Measurements from ENCODE around the gene GBP7.
"Not testable (repeated sequence)": the region's sequence is repeated elsewhere in the genome, so short reads cannot be mapped to it uniquely, and the experiment has no call there.

The GBP7 gene

DNA sequence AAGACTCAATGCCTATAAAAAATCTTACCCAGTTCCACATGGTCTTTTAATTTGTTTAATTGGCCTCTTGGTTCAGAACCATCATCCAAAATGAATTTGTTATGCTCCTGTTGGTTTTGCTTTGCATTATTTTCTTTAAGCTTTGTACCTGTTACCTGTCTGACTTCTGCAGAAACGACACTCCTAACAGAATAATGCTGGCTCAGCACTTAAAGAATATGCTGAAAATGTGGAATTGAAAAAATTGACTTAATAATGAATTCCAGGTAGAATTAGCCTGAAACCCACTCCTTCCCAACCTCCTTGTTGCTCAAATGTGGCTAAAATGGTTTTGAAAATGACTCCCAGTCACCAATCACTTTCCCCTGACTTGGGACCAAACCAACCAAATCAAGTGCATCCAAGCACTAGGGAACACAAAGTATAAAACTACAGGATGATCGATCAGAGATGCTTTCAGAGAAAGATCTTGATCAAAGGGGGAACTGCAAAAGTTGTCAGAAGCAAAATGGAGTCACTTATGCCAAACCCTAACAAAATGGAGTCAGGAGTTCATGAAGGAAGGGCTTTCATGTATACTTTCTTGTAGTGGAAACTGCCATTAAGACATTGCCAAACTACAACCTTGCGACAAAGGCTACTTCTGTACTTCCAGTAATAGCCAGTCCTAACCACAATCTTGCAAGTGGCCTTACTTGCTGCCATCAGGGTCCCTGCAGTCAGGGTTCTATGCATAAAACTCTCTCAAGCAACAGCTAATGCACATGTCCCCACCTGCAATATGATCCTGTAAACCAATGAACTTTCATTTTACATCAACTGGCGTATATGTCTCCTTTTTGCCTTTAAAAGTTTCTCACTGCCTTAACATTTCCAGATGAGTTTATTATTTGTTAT, 5.4 kb downstream of the GBP7 start:
- no peak for DNase-seq (ENCODE audit: low spot score)

- DNase-seq (ENCODE audit: low spot score), result no peak
Observed at GRCh38 chr1:89169166-89169565, 6.6 kb downstream of the GBP7 start.

DNA sequence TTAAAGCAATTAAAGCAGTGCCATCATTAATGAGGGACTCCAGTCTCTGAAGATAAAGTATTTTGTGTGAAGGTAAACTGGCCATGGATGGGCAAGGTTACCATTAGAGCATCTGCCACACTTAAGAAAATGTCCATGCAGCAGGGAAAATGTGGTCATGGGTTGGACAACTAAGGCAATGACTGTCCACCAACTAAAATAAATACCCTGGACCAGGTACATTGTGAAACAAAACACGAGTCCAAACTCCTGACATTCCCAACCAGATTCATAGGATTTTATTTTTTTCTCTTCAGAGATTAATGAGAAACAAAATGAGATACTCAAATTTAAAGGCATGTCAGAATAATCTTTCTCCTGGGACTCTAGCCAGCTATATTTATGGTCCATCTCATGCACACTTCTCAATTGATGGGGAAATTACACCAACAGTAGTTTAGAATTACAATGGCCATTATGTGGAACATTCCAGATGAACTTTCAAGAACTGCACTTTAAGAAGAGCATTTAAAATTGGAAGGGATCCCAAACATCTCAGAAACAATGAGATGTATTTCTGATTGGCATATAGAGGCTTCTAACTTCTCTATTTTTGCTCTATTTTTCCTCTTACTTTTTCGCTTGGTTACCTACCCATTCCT, 8.1 kb downstream of the GBP7 start:
- DNase-seq (ENCODE audit: low spot score), result no peak

- DNase-seq (ENCODE audit: low spot score), result no peak
Observed at GRCh38 chr1:89166705-89167104, 9.1 kb downstream of the GBP7 start.

- DNase-seq (ENCODE audit: low spot score), result no peak
Observed at GRCh38 chr1:89165811-89166210, 10.0 kb downstream of the GBP7 start.

- no peak for DNase-seq (ENCODE audit: low spot score)
Observed at GRCh38 chr1:89151047-89151446, 24.8 kb downstream of the GBP7 start.

DNA sequence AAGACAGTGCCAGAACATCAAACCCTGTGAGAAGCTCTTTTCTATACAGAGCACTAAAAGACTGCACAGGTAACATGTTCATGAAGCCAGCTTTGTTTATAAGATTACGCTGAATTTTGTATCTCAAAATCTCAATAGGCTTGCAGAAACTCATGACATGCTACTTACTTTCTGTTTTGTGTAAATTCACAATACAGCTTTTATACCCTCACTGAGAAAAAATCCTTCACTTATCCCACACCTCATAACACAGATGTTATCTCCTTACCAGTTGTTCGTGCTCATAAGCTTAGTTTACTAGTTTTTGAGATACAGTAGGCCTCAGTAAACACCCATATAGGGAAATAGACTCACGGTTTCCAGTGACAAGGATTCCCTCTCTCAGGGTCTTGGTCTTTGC, 25.8 kb downstream of the GBP7 start:
- no peak for DNase-seq (ENCODE audit: low spot score)

DNA sequence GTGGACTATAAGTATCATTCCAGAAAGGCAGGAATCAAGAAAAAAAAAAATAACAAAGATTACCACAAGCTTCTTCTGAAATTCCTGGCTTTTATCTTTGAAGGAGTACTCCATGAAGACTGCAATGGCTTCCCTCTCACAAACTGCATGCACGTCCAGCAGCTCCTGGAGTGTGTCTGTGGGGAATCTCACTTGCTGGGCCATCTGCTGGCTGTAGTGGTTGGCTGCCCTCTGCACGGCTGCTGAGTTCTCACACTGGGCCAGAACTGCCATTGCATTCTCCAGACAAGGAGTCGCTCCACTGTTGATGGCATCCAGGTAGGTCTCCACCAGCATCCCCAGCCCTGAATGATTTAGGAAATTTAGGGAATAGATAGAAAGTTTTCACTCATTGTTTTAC, 26.6 kb downstream of the GBP7 start:
- peak; percentile 42 for DNase-seq (ENCODE audit: low spot score)

GRCh38 chr1:89147678-89148658, 27.8 kb downstream of the GBP7 start:
- DNase-seq (ENCODE audit: low spot score), result no peak

GRCh38 chr1:89146721-89147120, 29.1 kb downstream of the GBP7 start:
- no peak for DNase-seq (ENCODE audit: low spot score)

GRCh38 chr1:89143484-89143883, 32.3 kb downstream of the GBP7 start:
- DNase-seq (ENCODE audit: low spot score), result no peak

- DNase-seq (ENCODE audit: low spot score), result no peak
Observed at GRCh38 chr1:89142160-89142559, 33.6 kb downstream of the GBP7 start.

- DNase-seq (ENCODE audit: low spot score), result no peak
Observed at GRCh38 chr1:89133747-89134146, 42.1 kb downstream of the GBP7 start.

GRCh38 chr1:89130716-89131115, 45.1 kb downstream of the GBP7 start:
- no peak for DNase-seq (ENCODE audit: low spot score)

GRCh38 chr1:89129911-89130310, 45.9 kb downstream of the GBP7 start:
- DNase-seq (ENCODE audit: low spot score), result no peak

DNA sequence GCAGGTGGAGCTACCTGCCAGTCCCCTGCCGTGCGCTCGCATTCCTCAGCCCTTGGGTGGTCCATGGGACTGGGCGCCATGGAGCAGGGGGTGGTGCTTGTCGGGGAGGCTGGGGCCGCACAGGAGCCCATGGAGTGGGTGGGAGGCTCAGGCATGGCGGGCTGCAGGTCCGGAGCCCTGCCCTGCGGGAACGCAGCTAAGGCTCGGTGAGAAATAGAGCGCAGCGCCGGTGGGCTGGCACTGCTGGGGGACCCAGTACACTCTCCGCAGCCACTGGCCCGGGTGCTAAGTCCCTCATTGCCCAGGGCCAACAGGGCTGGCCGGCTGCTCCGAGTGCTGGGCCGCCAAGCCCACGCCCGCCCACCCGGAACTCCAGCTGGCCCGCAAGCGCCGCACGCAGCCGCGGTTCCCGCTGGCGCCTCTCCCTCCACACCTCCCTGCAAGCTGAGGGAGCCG, 47.8 kb downstream of the GBP7 start:
- not testable (repeated sequence) for DNase-seq (ENCODE audit: low spot score)

- DNase-seq (ENCODE audit: low spot score), result not testable (repeated sequence)
Observed at GRCh38 chr1:89126602-89127565, 48.9 kb downstream of the GBP7 start.

- DNase-seq (ENCODE audit: low spot score), result peak; percentile 30
Observed at GRCh38 chr1:89125913-89126580, 49.8 kb downstream of the GBP7 start, which contains the start of gene GBP2. GBP2 (minus strand) TSS chr1:89126114; CDS start chr1:89121966, 4,148 bp downstream.

DNA sequence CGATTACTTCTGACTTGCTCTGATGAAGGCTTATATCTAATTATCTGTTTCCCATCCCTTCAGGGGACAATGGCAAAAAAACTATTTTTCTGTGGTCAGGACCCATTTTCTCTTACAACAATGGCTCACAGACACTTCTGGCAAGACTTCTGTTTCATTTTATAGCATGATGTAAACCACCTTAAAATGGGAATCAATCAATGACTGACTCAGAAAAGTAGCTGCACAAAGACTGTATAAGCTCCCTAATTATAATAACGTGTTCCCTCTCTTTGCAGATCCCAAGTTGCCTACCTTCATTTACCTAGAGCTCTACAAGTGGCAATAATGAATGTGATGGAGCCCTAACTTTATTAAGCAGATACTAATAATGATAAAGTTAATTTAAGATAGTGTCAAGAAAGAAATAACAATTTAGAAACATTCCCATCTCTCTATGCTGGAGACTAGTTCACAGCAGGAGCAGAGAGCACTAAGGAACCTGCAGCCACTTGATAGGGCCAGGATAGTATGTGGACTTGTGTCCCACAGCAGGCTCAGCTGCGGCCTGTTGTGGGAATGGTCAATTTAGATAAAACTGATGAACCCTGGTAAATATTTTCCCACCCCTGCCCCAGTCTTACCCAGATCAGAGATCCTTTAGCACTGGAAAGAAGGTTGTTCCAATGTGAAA, 50.4 kb downstream of the GBP7 start:
- no peak for DNase-seq (ENCODE audit: low spot score)

- DNase-seq (ENCODE audit: low spot score), result no peak
Observed at GRCh38 chr1:89121641-89122040, 54.2 kb downstream of the GBP7 start.

All from globus pallidus (tissue), 1 donor.